ENCODE measurements around the gene ZNF276.
"Not testable (repeated sequence)": the region's sequence is repeated elsewhere in the genome, so short reads cannot be mapped to it uniquely, and the experiment has no call there.

ZNF276 gene, protein sequence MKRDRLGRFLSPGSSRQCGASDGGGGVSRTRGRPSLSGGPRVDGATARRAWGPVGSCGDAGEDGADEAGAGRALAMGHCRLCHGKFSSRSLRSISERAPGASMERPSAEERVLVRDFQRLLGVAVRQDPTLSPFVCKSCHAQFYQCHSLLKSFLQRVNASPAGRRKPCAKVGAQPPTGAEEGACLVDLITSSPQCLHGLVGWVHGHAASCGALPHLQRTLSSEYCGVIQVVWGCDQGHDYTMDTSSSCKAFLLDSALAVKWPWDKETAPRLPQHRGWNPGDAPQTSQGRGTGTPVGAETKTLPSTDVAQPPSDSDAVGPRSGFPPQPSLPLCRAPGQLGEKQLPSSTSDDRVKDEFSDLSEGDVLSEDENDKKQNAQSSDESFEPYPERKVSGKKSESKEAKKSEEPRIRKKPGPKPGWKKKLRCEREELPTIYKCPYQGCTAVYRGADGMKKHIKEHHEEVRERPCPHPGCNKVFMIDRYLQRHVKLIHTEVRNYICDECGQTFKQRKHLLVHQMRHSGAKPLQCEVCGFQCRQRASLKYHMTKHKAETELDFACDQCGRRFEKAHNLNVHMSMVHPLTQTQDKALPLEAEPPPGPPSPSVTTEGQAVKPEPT

DNA sequence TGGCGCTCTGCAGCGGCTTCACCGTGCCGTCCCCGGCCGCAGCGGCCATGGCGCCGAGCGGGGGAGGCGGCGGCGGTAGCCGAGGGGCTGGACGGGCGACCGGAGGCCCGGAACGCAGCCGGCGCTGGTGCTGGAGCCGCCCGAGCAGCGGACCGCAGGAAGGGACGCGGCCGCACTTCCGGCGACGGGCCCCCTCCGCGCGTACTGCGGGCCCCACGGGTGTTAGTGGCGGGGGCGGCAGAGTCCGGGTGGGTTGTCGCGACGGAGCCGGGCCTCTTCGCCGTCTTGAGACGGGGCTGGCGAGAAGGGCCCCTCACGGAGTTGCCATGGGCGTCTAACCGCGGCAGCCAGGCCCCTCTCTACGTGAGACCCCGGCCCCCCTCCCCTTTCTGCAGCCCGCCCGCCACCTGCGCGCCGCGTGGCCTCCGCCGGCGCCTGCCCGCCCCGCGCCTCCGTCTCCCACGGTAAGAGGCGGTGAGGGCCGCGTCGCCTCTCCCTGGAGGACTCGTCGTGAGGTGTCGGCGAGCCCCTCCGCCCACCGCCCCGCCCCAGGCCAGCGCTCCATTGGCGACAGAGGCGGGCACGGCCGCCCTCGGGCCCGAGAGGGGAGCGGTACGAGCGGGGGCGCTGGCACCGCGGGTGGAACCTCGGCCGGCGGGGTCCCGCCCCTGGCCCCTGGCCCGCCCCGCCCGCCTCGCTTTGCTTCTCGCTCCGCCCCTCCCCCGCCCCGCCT, at the start of gene ZNF276, which contains the start of gene VPS9D1:
TSS of gene ZNF276 (plus strand) at position 725 of the 733 bp plus-strand sequence. CDS start 104 bp downstream, outside the sequence.
TSS of gene VPS9D1 (minus strand) at position 86 of the 733 bp plus-strand sequence. CDS start at position 49, 37 bp downstream.
- DNase-seq (ENCODE audit: low read depth): peak; percentile 77

DNA sequence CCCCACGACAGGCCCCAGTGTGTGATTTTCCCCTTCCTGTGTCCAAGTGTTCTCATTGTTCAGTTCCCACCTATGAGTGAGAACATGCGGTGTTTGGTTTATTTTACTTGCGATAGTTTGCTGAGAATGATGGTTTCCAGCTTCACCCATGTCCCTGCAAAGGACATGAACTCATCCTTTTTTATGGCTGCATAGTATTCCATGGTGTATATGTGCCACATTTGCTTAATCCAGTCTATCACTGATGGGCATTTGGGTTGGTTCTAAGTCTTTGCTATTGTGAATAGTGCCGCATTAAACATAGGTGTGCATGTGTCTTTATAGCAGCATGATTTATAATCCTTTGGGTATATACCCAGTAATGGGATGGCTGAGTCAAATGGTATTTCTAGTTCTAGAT, 49.8 kb upstream of the ZNF276 start:
- not testable (repeated sequence) for DNase-seq (ENCODE audit: low read depth)

DNA sequence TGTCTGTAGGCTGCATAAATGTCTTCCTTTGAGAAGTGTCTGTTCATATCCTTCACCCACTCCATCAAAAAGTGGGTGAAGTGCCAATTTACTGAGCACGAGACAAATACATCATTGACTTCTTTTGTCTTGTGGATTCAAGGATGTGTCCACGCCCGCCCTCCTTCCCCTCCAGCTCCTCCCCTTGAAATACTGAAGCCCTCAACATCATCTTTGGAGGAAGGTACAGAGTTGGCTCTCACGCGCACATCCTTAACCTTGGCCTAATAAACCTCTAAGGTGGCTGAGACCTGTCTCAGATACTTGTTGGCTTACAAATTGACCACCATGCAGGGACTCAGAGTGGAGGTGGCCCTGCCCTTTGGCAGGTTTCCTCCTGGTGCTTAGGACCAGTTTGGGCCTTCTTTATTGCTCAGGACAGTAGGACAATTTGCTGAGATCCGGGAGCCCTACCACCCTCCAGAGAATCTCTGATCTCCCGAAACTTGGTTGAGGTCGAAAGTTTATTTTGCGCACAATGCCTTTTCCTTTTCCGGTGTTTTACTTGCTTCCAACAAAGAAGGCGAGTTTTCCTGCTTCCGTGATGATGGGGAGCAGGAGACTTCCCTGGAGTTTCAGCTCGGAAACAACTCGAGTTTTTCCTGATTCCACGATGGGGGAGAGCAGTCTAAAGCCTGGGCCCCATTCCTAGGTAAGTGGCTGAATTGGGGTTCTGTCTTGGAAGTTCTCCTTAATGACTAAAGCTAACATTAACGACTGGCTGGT, 49.0 kb upstream of the ZNF276 start:
- no peak for DNase-seq (ENCODE audit: low read depth)

DNA sequence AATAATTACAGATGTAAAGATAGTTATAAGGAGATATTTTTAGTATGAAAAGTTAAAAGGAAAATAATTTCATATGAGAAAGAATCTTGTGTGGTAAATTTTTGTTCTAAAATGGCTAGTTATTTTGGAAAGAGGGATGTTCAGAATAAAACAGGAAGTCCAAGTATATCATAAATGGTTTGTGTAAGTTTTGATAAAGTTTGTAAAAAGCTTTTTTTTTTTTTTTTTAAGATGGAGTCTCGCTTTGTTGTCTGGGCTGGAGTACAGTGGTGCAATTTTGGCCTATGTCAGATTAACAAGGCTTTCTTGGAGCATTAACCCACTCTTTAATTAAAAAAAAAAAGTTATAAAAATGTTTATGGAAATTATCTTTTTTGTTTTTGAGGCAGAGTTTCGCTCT, 43.1 kb upstream of the ZNF276 start:
- DNase-seq (ENCODE audit: low read depth): no peak

DNA sequence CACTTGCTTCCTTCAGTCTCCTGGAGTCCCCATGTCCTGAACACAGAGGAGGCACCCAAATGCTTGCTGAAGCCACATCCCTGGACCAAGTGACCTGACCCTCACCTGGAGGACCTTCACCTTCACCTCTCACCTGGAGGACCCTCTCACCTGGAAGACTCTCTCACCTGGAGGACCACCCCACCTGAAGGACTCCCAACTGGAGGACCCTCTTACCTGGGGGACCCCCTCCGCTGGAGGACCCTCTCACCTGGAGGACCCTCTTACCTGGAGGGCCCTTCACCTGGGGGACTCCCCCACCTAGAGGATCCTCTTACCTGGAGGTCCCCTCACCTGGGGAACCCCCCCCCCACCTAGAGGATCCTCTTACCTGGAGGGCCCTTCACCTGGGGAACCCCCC, 35.4 kb upstream of the ZNF276 start:
- DNase-seq (ENCODE audit: low read depth): no peak

DNA sequence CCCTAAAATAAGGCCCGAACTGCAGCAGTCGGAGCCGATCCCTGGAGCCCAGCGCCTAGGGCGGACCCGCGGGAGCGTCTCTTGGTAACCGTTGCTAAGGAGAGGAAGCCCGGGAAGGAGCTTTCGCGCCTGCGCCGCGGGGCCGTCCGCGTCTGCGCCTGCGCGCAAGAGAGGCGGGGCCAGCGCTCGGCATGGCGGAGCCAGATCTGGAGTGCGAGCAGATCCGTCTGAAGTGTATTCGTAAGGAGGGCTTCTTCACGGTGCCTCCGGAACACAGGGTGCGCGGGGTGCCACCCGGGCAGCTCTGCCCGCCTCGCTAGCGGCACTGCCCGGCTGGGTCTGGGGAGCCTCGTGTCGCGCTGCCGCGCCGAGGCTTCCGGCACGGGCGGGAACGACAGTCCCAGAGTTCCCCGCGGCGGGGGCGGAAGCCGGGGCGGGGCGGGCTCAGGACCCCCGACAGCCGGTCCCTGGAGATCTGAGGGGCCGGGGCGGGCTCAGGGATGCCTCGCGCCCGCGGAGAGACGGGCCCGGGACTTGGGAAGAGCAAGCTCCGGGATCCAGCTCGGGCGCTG, 34.7 kb upstream of the ZNF276 start, which contains the start of gene CDK10:
TSS of gene CDK10 (plus strand) at position 170 of the 572 bp plus-strand sequence. CDS start at position 192, 22 bp downstream.
- DNase-seq (ENCODE audit: low read depth): peak; percentile 85

DNA sequence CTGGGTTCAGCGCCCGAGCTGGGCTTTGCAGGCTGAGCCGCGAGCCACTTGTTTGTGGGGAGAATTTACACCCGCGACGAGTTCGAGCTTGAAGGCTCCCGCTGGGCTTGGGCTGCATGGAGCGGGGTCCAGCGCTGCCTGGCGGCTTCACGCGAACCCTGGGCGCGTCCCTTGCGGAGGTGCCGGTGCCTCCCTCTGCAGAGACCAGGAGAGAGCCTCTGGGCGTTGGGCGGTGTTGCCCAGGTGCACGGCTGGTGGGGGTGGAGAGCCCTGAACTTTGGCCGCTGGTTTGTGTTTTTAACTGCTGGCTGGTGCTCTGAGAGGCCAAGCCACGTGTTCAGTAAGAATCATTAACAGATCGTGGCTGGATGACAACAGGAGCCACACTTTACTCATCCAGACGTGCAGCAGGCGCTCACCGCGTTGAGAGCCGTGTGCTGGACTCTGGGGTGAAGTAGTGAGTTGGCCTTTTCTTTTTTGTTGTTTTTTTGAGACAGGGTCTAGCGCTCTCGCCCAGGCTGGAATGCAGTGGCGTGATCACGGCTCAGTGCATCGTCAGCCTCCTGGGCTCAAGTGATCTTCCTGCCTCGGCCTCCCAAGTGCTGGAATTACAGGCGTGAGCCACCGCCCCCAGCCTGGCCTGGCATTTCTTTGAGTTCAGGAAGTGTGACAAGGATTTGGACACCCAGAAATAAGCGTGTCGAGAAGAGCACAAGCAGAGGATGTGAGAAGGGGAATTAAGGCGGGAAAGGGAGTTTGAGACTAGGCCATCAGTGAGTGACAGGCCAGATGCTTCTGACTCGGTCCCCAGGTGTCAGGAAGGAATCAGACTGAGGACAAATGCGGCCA, 34.0 kb upstream of the ZNF276 start:
- DNase-seq (ENCODE audit: low read depth): no peak

DNA sequence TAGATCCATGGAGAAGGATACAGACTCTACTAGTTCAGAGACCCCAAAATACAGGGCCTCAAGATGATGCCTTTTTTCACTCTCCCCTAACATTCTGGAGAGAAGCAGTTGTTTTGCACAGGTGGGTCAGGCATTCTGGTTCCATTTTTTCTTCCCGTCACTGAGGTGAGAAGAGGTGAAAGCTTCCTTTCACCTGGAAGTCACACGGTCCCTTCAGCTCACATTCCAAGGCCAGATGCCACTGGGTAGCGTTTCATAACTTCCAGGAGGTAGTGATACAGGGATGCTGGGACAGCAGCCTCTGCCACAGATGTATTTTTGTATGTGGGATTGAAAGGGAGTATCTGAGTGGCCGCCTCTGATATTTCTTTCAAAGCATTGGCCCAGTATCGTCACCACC, 32.9 kb upstream of the ZNF276 start:
- no peak for DNase-seq (ENCODE audit: low read depth)

DNA sequence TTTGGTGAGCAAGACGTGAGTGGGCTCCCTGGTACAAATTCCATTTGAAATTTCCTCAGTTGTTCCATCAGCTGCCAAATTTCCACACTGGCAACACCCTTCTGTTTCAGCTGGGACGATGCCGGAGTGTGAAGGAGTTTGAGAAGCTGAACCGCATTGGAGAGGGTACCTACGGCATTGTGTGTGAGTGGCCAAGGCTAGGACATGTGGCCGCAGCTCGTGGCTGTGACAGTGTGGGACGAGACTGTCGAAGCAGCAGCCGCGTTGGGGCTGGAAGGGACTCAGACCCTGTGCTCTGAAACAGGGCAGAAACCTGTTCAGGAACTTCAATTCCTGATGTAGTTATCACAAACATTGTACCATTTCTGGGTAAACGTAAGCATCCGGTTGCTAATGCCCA, 32.2 kb upstream of the ZNF276 start:
- no peak for DNase-seq (ENCODE audit: low read depth)

DNA sequence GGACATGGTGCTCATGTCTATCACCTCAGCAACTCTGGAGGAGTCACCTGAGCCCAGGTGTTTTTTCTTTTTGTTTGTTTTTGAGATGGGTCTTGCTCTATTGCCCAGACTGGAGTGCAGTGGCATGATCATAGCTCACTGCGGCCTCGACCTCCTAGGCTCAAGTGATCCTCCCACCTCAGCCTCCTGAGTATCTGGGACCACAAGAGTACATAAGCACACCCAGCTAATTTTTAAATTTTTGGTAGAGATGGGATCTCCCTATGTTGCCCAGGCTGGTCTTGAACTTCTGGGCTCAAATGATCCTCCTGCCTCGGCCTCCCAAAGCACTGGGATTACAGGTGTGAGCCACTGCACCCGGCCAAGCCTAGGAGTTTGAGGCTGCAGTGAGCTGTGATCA, 31.7 kb upstream of the ZNF276 start:
- not testable (repeated sequence) for DNase-seq (ENCODE audit: low read depth)

DNA sequence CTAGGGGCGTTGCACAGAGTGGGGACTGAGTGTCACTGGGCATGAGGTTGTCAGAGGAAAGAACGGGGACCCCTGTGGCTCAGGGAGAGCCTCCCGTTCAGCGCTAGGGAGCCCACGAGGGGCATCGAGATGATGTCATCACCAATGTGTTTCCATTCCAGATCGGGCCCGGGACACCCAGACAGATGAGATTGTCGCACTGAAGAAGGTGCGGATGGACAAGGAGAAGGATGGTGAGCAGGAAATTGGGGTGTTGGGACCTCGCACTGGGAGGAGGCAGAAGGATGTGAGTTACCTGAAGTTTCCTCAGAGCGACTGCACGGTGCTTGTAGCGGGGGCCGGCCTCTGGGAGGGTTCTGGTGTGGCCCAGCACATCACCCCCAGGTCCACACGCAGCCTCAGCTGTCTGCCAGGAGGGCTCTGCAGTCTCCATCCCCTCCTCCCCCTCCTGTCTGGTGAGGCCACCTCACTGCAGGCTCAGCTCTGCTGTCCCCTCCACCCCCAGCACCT, 30.9 kb upstream of the ZNF276 start:
- DNase-seq (ENCODE audit: low read depth): no peak

DNA sequence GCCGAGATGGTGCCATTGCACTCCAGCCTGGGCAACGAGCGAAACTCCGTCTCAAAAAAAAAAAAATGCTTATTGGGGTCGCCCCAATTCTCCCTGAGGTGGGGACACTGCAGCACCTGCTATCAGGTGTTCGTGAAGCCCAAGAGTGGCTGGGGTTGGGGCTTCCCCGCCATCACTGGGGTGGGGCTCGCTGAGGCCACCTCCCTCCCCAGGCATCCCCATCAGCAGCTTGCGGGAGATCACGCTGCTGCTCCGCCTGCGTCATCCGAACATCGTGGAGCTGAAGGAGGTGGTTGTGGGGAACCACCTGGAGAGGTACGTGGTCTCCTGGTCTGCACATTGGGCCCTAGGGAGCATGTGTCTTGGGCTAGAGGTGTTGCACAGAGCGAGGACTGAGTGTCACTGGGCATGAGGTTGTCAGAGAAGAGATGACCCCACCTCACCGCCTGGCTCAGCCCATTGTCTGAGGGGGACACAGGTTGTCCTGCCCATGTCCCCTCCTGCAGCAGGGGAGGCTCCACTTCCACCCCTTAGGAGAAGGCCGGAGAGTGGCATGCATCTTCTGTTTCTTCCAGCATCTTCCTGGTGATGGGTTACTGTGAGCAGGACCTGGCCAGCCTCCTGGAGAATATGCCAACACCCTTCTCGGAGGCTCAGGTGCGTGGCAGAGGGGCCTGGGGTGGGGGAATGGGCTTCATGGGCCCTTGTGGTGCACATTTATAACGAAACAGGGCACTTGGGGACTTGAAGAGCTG, 29.9 kb upstream of the ZNF276 start:
- DNase-seq (ENCODE audit: low read depth): no peak

DNA sequence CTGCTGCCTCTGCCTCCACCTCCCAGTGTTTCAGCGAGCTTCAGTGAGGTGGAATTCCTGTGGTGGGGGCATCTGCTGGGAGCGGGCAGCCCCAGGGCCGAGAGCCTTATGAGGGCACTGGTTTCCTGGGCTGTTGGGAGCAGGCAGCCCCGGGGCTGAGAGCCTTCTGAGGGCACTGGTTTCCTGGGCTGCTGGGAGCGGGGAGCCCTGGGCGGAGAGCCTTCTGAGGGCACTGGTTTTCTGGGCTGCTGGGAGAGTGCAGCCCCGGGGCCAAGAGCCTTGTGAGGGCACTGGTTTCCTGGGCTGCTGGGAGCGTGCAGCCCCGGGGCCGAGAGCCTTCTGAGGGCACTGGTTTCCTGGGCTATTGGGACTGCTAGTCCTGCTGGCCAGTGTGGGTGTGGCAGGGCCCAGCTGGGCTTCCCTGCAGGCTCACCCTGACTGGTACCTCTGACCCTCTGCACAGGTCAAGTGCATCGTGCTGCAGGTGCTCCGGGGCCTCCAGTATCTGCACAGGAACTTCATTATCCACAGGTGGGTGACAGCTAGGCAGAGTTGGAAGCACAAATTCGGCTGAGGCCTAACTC, 29.3 kb upstream of the ZNF276 start:
- no peak for DNase-seq (ENCODE audit: low read depth)

DNA sequence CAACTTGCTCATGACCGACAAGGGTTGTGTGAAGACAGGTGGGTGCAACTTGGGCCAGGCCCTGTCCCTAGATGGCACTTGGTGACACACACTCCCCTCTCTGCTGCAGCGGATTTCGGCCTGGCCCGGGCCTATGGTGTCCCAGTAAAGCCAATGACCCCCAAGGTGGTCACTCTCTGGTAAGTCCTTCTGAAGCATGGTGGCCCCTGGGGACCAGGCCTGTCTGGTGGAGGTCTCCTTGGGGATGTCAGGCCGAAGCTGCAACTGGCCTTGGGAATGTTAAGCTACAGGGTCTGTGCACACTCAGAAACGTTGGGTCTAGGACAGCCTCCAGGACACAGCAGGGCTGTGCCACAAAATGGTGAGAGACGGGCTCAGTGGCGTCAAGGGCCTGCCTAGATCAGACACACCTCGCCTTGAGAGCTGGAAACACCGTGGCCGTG, 28.0 kb upstream of the ZNF276 start:
- no peak for DNase-seq (ENCODE audit: low read depth)

DNA sequence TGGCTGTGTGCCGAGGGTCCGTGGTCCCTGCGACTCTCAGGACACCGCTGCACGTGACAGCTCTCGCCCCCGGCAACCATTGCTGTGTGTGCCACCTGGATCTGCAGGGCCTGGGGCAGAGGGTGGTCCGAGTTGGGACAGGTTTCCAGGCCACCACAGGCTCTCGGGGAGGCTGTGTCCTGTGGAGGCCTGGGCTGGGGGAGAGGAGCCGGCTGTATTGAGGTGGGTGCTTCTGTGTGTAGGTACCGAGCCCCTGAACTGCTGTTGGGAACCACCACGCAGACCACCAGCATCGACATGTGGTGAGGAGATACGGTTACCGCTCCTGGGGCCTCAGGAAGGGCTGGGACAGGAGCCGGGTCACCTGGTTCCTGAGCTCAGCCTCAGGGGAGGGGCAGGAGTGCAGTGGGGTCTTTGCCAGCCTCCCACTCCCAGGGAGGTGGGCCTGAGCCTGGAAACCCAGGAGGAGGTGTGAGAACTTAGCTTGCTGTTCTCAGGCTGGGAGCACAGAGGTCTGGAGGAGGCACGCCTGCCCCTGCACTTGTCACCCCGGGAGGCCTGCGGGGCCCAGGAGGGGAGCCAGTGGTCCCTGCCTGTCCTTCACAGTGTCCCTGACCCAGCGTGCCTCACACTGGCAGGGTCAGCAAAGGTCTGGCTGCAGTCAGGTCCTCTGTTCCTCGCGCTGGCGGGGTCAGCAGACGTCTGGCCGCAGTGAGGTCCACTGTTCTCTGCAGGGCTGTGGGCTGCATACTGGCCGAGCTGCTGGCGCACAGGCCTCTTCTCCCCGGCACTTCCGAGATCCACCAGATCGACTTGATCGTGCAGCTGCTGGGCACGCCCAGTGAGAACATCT, 27.2 kb upstream of the ZNF276 start:
- DNase-seq (ENCODE audit: low read depth): no peak

DNA sequence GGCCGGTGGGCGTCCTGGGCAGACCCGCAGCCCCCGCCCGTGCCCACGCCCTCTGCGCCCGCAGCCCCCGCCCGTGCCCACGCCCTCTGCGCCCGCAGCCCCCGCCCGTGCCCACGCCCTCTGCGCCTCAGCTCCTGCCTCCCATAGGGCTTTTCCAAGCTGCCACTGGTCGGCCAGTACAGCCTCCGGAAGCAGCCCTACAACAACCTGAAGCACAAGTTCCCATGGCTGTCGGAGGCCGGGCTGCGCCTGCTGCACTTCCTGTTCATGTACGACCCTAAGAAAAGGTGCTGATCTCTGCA, 26.6 kb upstream of the ZNF276 start:
- not testable (repeated sequence) for DNase-seq (ENCODE audit: low read depth)

DNA sequence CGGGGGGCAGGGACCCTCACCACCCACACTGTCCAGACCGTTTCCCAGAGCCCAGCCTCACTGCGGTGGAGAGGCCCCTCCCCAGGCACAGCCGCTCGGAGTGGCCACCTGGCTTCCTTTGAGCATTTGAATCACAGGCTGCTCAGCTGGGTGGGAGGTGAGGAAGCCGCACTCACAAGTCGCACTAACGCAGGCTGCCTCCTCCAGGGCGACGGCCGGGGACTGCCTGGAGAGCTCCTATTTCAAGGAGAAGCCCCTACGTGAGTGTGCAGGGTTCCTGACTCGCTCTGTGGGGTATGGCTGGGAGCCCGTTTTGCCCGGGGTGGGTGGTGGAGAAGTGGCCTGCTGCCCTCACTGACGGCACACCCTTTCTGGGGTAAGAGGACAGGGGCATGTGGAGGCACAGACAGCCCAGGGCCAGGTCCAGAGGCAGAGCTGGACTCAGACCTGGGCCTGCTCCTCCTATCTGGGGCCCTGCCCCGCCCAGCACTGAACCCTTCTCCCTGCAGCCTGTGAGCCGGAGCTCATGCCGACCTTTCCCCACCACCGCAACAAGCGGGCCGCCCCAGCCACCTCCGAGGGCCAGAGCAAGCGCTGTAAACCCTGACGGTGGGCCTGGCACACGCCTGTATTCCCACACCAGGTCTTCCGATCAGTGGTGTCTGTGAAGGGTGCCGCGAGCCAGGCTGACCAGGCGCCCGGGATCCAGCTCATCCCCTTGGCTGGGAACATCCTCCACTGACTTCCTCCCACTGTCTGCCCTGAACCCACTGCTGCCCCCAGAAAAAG, 26.1 kb upstream of the ZNF276 start:
- DNase-seq (ENCODE audit: low read depth): no peak
